Measurements from ENCODE around the gene RBMS1.

- TF ChIP-seq CTCF (IDR thresholded peaks at IDR 0.05; ENCODE audit: low read depth, low read length, poor library complexity, severe bottlenecking) (no peak), EZH2phosphoT487 (IDR thresholded peaks at IDR 0.05; ENCODE audit: borderline replicate concordance, low read length) (no peak)
Measured at GRCh38 chr2:160254189-160254762, 239.3 kb downstream of the RBMS1 start.

Measured in DOHH2 (cell line).